IMR-90 (cell line): Measurements from ENCODE around the gene GATA3. TPM values are rescaled to one million over a fixed set of nuclear protein-coding genes. Genes with fewer than 3 reads are reported as not detected.

Experiments used
- ATAC-seq: fragments of 200-7000 bp; cut with Tn5 transposase; 2 replicates; pipeline ENCODE4 v1.9.1; 2020; ENCODE audit warnings: low read depth, mild to moderate bottlenecking, moderate library complexity
- BruUV-seq: library from RNA; stranded (reverse); fragments of 400-500 nt; replicated peaks from 2 replicates; lab custom pipeline; 2021; lab: Mats Ljungman, UMichigan
- CTCF ChIA-PET: fragments of 300-600 bp; formaldehyde crosslinking; extraction: SDS; loops from one replicate; lab custom pipeline; 2021; ENCODE audit warnings: antibody characterized with exemption; lab: Yijun Ruan, JAX
- POLR2A ChIA-PET: fragments of 300-600 bp; sonication (Branson Sonifier 250); formaldehyde crosslinking; loops from one replicate; lab custom pipeline; 2022; ENCODE audit warnings: antibody characterized with exemption; ENCODE audit not compliant: unreplicated experiment; lab: Charles Lee
- DNase-seq: peaks from one replicate; pipeline ENCODE4 v3.0.0; 2013
- H2AFZ ChIP-seq: replicated peaks from 2 replicates; pipeline ENCODE3; 2013; ENCODE audit warnings: low read length, mild to moderate bottlenecking; ENCODE audit not compliant: poor library complexity
- H2AK5ac ChIP-seq: 2 replicates; pipeline ENCODE4 v1.6.1; 2013; ENCODE audit warnings: low read depth, low read length, inconsistent platforms
- H2AK9ac ChIP-seq: replicated peaks from 2 replicates; pipeline ENCODE3; 2013; ENCODE audit warnings: mild to moderate bottlenecking, low read depth, low read length, moderate library complexity; ENCODE audit not compliant: poor library complexity
- H2BK120ac ChIP-seq: 2 replicates; pipeline ENCODE4 v1.6.1; 2013; ENCODE audit warnings: low read depth, low read length, inconsistent platforms
- H2BK15ac ChIP-seq: 3 replicates; pipeline ENCODE4 v1.6.1; 2013; ENCODE audit warnings: low read depth, low read length, inconsistent platforms
- H2BK20ac ChIP-seq: 2 replicates; pipeline ENCODE4 v1.6.1; 2013; ENCODE audit warnings: low read depth, mild to moderate bottlenecking, inconsistent platforms, low read length, moderate library complexity
- H2BK5ac ChIP-seq: 2 replicates; pipeline ENCODE4 v1.6.1; 2013; ENCODE audit warnings: mild to moderate bottlenecking, low read depth, low read length, inconsistent platforms; ENCODE audit not compliant: poor library complexity, severe bottlenecking
- H3K14ac ChIP-seq: replicated peaks from 2 replicates; pipeline ENCODE4 v1.6.1; 2013; ENCODE audit warnings: low read depth, low read length, inconsistent platforms
- H3K18ac ChIP-seq: 2 replicates; pipeline ENCODE4 v1.6.1; 2013; ENCODE audit warnings: low read depth, low read length, control low read depth
- H3K23ac ChIP-seq: 2 replicates; pipeline ENCODE4 v1.6.1; 2013; ENCODE audit warnings: low read depth, low read length, inconsistent platforms
- H3K27ac ChIP-seq: 2 replicates; pipeline ENCODE4 v1.5.1; 2013; ENCODE audit warnings: mild to moderate bottlenecking, control low read depth, low read length; ENCODE audit not compliant: insufficient read depth
- H3K27me3 ChIP-seq: 2 replicates; pipeline ENCODE4 v1.6.1; 2013; ENCODE audit warnings: low read length; ENCODE audit not compliant: control insufficient read depth, insufficient read depth
- H3K36me3 ChIP-seq: 2 replicates; pipeline ENCODE4 v1.6.1; 2013; ENCODE audit warnings: low read length, mixed read lengths; ENCODE audit not compliant: control insufficient read depth, insufficient read depth
- H3K4ac ChIP-seq: 2 replicates; pipeline ENCODE4 v1.6.1; 2013; ENCODE audit warnings: low read depth, low read length, inconsistent platforms
- H3K4me1 ChIP-seq: 2 replicates; pipeline ENCODE4 v1.6.1; 2013; ENCODE audit warnings: low read length, mixed read lengths; ENCODE audit not compliant: control insufficient read depth, insufficient read depth
- H3K4me2 ChIP-seq: 2 replicates; pipeline ENCODE4 v1.6.1; 2013; ENCODE audit warnings: low read depth, mild to moderate bottlenecking, control low read depth, low read length, moderate library complexity
- H3K4me3 ChIP-seq: 2 replicates; pipeline ENCODE4 v1.5.1; 2013; ENCODE audit warnings: low read depth, mild to moderate bottlenecking, control low read depth, low read length, moderate library complexity; ENCODE audit not compliant: insufficient read depth
- H3K56ac ChIP-seq: 2 replicates; pipeline ENCODE4 v1.6.1; 2013; ENCODE audit warnings: low read length, inconsistent platforms; ENCODE audit not compliant: insufficient read depth; ENCODE audit errors: extremely low read depth
- H3K79me1 ChIP-seq, 2 experiments: 2 replicates each; pipeline ENCODE4 v1.6.1; 2013; ENCODE audit warnings: low read length in 2 of 2, inconsistent platforms in 1 of 2, low read depth in 1 of 2
- H3K9ac ChIP-seq: 2 replicates; pipeline ENCODE4 v1.6.1; 2013; ENCODE audit warnings: low read depth, low read length, control low read depth
- H3K9me1 ChIP-seq: 2 replicates; pipeline ENCODE4 v1.6.1; 2013; ENCODE audit warnings: low read length, inconsistent platforms; ENCODE audit not compliant: insufficient read depth
- H3K9me3 ChIP-seq: 2 replicates; pipeline ENCODE4 v1.6.1; 2013; ENCODE audit warnings: low read length; ENCODE audit not compliant: control insufficient read depth, insufficient read depth
- H4K20me1 ChIP-seq: 2 replicates; pipeline ENCODE4 v1.6.1; 2013; ENCODE audit warnings: low read length, inconsistent platforms; ENCODE audit not compliant: insufficient read depth
- H4K5ac ChIP-seq: 2 replicates; pipeline ENCODE4 v1.6.1; 2013; ENCODE audit warnings: mild to moderate bottlenecking, low read depth, low read length, control low read depth
- H4K8ac ChIP-seq, 2 experiments: 2 replicates each; pipeline ENCODE4 v1.6.1; 2013; ENCODE audit warnings: low read depth in 2 of 2, low read length in 2 of 2, control low read depth in 1 of 2, inconsistent platforms in 1 of 2
- H4K91ac ChIP-seq: 2 replicates; pipeline ENCODE4 v1.6.1; 2013; ENCODE audit warnings: low read depth, low read length, inconsistent platforms; ENCODE audit not compliant: insufficient read depth
- BHLHE40 ChIP-seq: fragments of 150-350 bp; IDR thresholded peaks from 2 replicates; pipeline ENCODE4 v1.6.1; 2016; ENCODE audit warnings: mild to moderate bottlenecking, low read depth, low read length
- CEBPB ChIP-seq: IDR thresholded peaks from 2 replicates; pipeline ENCODE4 v1.6.1; 2012; ENCODE audit warnings: low read depth, low read length, improper control_type of control experiment
- CHD1 ChIP-seq: IDR thresholded peaks from 2 replicates; pipeline ENCODE4 v1.6.1; 2012; ENCODE audit warnings: low read depth, low read length, improper control_type of control experiment
- FOS ChIP-seq: fragments of 150-350 bp; IDR thresholded peaks from 2 replicates; pipeline ENCODE4 v1.6.1; 2016; ENCODE audit warnings: low read depth, low read length
- MAFK ChIP-seq: IDR thresholded peaks from 2 replicates; pipeline ENCODE4 v1.6.1; 2012; ENCODE audit warnings: low read depth, low read length, improper control_type of control experiment
- MAZ ChIP-seq: IDR thresholded peaks from 2 replicates; pipeline ENCODE4 v1.6.1; 2012; ENCODE audit warnings: low read depth, mild to moderate bottlenecking, low read length, improper control_type of control experiment, moderate library complexity, borderline replicate concordance
- MXI1 ChIP-seq: IDR thresholded peaks from 2 replicates; pipeline ENCODE4 v1.6.1; 2012; ENCODE audit warnings: low read depth, mild to moderate bottlenecking, low read length, moderate library complexity, borderline replicate concordance
- NFE2L2 ChIP-seq: fragments of 150-350 bp; IDR thresholded peaks from 2 replicates; pipeline ENCODE4 v1.6.1; 2016; ENCODE audit warnings: low read depth, mild to moderate bottlenecking, low read length
- POLR2A ChIP-seq: IDR thresholded peaks from 2 replicates; pipeline ENCODE4 v1.6.1; 2012; ENCODE audit warnings: mild to moderate bottlenecking, low read depth, low read length
- RAD21 ChIP-seq: IDR thresholded peaks from 2 replicates; pipeline ENCODE4 v1.6.1; 2012; ENCODE audit warnings: low read length, improper control_type of control experiment
- RCOR1 ChIP-seq: IDR thresholded peaks from 2 replicates; pipeline ENCODE4 v1.6.1; 2012; ENCODE audit warnings: mild to moderate bottlenecking, low read length, improper control_type of control experiment; ENCODE audit not compliant: insufficient replicate concordance
- RFX5 ChIP-seq: IDR thresholded peaks from 2 replicates; pipeline ENCODE4 v1.8.0; 2012; ENCODE audit warnings: low read depth, mild to moderate bottlenecking, low read length, moderate library complexity
- SMC3 ChIP-seq: fragments of 150-350 bp; IDR thresholded peaks from 2 replicates; pipeline ENCODE4 v1.6.1; 2016; ENCODE audit warnings: low read depth, mild to moderate bottlenecking, antibody characterized with exemption, low read length, moderate library complexity
- WGBS, 2 experiments: methylation state at CpG; one replicate each; pipeline versions ENCODE4 v1.1.5 to v1.1.7; 2013; ENCODE audit warnings: missing lambda C conversion rate in 2 of 2; ENCODE audit not compliant: insufficient read length in 1 of 2; ENCODE audit errors: extremely low coverage in 2 of 2; 5-methylcytosine and 5-hydroxymethylcytosine counted together
- dilution Hi-C: fragments of 300-500 bp; cut with HindIII; formaldehyde crosslinking; loops from one replicate; pipeline ENCODE4 v1.14.3; 2018; ENCODE audit warnings: low sequenced_read_pairs; ENCODE audit not compliant: unreplicated experiment
- in situ Hi-C: fragments of 300-500 bp; cut with MboI; formaldehyde crosslinking; loops from 3 replicates; pipeline ENCODE4 v1.14.3; 2019; ENCODE audit warnings: low sequenced_read_pairs, inconsistent platforms, mixed read lengths
- intact Hi-C: fragments of 100-400 bp; cut with micrococcal nuclease; formaldehyde crosslinking; loops from 2 replicates; pipeline ENCODE4 v1.10.0; 2022
- polyA plus RNA-seq, 3 experiments: library from polyadenylated mRNA; depleted of rRNA; stranded (reverse); fragments of >200 nt; gene quantifications; 2 replicates each; pipeline ENCODE4 v1.2.3, GENCODE V29; 2012; ENCODE audit warnings: low replicate concordance in 1 of 3
- total RNA-seq: library from RNA; depleted of rRNA; stranded (reverse); fragments of >200 nt; gene quantifications from 2 replicates; pipeline ENCODE4 v1.2.3, GENCODE V29; 2012
- TF ChIP-seq, protein P1 (sequence below): fragments of 150-350 bp; IDR thresholded peaks from 2 replicates; pipeline ENCODE4 v1.6.1; 2016; ENCODE audit warnings: low read depth, mild to moderate bottlenecking, low read length, moderate library complexity, borderline replicate concordance
- TF ChIP-seq, protein P2 (sequence below): conservative IDR thresholded peaks from 2 replicates; pipeline ENCODE4 v1.5.1; 2012; ENCODE audit warnings: mild to moderate bottlenecking, low read depth, low read length, improper control_type of control experiment
- TF ChIP-seq, protein P3 (sequence below): fragments of 150-350 bp; IDR thresholded peaks from 2 replicates; pipeline ENCODE4 v1.6.1; 2017; ENCODE audit warnings: mild to moderate bottlenecking, antibody characterized with exemption, low read length, low read depth

The GATA3 gene
- total and polyA plus RNA-seq, 2 of the 4 experiments (the other 2 are of a cell fraction) = 0.21 TPM; not detected in 1

DNA sequence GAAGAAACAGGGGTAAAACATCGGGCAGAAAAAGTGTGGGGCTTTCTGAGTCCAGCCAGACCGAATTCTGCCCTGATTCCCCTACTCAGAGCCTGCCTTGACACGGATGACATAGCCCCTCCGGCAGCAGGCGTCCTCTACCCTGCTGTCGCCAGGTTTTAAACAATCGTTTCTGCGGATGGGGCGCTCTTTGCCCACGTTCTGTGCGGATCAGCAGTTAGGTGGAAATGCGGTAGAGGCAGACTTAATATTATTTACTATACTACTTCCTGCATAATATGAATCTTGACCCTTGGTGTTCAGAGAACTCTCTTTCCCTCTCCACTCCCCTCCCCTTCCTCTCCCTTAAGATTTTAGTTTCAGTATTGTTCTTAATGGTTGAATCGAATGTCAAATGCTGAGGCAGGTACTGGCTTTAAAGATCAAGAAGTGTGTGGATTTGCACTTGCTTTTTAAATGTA is 2.4 kb downstream of the GATA3 start:
- no peak overlapping the region for H3K4me3 ChIP-seq

More for the DNA sequence above, 2.4 kb downstream of the GATA3 start:
- Histone ChIP-seq H2AFZ (no peak overlapping the region), H2BK15ac (no peak overlapping the region), H2BK20ac (no peak overlapping the region), H2AK9ac (no peak overlapping the region), H2BK120ac (no peak overlapping the region), H4K91ac (no peak overlapping the region), H3K4me2 (no peak overlapping the region), H3K4ac (no peak overlapping the region), H3K14ac (no peak overlapping the region), H2BK5ac (no peak overlapping the region), H2AK5ac (no peak overlapping the region), H3K36me3 (no peaks in the 10 kb centered on the region), H3K79me1 (no peaks in the 10 kb centered on the region), H3K9me1 (no peaks in the 10 kb centered on the region), H4K20me1 (no peaks in the 10 kb centered on the region), H3K9me3 (peaks cover 4% of the 10 kb centered on the region; the same call in 1 of the 2 replicates), H4K5ac (no peak overlapping the region), H3K9ac (no peak overlapping the region), H3K27ac (no peak overlapping the region), H3K18ac (no peak overlapping the region), H3K4me1 (no peaks in the 10 kb centered on the region), H3K23ac (no peak overlapping the region), H4K8ac (no peak overlapping the region), H3K27me3 (peaks cover 82% of the 10 kb centered on the region), H3K56ac (no peak overlapping the region)
- WGBS, 2 experiments = no CpG with 5 or more reads among the region's 13 CpGs
- CTCF ChIA-PET = no interaction called here
- POLR2A ChIA-PET = no interaction called here
- in situ Hi-C loops = no loop called here
- TF ChIP-seq, protein P1, sequence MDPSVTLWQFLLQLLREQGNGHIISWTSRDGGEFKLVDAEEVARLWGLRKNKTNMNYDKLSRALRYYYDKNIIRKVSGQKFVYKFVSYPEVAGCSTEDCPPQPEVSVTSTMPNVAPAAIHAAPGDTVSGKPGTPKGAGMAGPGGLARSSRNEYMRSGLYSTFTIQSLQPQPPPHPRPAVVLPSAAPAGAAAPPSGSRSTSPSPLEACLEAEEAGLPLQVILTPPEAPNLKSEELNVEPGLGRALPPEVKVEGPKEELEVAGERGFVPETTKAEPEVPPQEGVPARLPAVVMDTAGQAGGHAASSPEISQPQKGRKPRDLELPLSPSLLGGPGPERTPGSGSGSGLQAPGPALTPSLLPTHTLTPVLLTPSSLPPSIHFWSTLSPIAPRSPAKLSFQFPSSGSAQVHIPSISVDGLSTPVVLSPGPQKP = no peak
- TF ChIP-seq BHLHE40 (no peak), MAZ (no peak), RCOR1 (no peak), POLR2A (no peak), MXI1 (no peak), FOS (no peak), RAD21 (no peak), SMC3 (no peak), CHD1 (no peak), RFX5 (no peak), NFE2L2 (no peak), CEBPB (no peak), MAFK (no peak)
- TF ChIP-seq, protein P2, sequence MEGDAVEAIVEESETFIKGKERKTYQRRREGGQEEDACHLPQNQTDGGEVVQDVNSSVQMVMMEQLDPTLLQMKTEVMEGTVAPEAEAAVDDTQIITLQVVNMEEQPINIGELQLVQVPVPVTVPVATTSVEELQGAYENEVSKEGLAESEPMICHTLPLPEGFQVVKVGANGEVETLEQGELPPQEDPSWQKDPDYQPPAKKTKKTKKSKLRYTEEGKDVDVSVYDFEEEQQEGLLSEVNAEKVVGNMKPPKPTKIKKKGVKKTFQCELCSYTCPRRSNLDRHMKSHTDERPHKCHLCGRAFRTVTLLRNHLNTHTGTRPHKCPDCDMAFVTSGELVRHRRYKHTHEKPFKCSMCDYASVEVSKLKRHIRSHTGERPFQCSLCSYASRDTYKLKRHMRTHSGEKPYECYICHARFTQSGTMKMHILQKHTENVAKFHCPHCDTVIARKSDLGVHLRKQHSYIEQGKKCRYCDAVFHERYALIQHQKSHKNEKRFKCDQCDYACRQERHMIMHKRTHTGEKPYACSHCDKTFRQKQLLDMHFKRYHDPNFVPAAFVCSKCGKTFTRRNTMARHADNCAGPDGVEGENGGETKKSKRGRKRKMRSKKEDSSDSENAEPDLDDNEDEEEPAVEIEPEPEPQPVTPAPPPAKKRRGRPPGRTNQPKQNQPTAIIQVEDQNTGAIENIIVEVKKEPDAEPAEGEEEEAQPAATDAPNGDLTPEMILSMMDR = no peak
- TF ChIP-seq, protein P3, sequence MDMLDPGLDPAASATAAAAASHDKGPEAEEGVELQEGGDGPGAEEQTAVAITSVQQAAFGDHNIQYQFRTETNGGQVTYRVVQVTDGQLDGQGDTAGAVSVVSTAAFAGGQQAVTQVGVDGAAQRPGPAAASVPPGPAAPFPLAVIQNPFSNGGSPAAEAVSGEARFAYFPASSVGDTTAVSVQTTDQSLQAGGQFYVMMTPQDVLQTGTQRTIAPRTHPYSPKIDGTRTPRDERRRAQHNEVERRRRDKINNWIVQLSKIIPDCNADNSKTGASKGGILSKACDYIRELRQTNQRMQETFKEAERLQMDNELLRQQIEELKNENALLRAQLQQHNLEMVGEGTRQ = no peak
- no peak for DNase-seq
- dilution Hi-C loops = no loop called here
- intact Hi-C loops = no loop called here
- no TSS peak for BruUV-seq
- no peak for ATAC-seq
